ENCODE measurements around the gene FBXW4. TPM values are rescaled to one million over a fixed set of nuclear protein-coding genes. Genes with fewer than 3 reads are reported as not detected.
A peak's percentile ranks its signal among the peaks of the same experiment; 100 is the strongest.

The FBXW4 gene
- total RNA-seq, 1 donor = 35.2 TPM

GRCh38 chr10:101565370-101565900 is 129.5 kb downstream of the FBXW4 start:
- no peak for DNase-seq (ENCODE audit: low read depth)
- TF ChIP-seq, protein P1, sequence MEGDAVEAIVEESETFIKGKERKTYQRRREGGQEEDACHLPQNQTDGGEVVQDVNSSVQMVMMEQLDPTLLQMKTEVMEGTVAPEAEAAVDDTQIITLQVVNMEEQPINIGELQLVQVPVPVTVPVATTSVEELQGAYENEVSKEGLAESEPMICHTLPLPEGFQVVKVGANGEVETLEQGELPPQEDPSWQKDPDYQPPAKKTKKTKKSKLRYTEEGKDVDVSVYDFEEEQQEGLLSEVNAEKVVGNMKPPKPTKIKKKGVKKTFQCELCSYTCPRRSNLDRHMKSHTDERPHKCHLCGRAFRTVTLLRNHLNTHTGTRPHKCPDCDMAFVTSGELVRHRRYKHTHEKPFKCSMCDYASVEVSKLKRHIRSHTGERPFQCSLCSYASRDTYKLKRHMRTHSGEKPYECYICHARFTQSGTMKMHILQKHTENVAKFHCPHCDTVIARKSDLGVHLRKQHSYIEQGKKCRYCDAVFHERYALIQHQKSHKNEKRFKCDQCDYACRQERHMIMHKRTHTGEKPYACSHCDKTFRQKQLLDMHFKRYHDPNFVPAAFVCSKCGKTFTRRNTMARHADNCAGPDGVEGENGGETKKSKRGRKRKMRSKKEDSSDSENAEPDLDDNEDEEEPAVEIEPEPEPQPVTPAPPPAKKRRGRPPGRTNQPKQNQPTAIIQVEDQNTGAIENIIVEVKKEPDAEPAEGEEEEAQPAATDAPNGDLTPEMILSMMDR (IDR thresholded peaks at IDR 0.05; ENCODE audit: insufficient read depth, low read length) = no peak
- no peak overlapping the region for H3K4me3 ChIP-seq (ENCODE audit: low read depth, low read length)

- DNase-seq (ENCODE audit: low read depth) = no peak
- TF ChIP-seq, protein P1 (IDR thresholded peaks at IDR 0.05; ENCODE audit: insufficient read depth, low read length) = no peak
Measured at GRCh38 chr10:101564490-101564991, 130.4 kb downstream of the FBXW4 start.

DNA sequence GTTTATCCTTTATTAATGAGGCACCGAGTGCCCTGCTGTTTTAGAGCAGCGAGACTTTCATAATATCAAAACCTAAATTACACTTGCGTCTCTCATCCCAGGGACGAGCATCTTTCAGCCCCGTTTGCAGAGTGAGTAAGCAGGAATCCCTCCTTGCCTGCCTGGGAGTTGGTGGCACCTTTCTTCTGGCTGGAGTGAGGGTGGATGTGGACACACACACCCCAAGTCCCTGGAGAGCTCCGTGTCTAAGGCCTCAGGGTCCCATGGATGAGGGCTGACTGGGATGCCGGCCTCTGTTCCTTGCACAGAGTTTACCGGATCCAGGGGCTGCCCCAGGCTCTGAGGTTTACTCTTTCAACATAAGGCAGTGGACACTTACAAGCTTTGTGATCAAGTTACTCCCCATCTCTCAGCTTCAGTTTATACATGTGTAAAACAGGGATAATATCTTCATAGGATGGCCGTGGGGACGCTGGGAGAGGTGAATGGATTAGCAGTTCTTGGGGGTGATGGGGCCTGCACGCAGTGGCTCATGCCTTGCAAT is 131.4 kb downstream of the FBXW4 start:
- no peak for DNase-seq (ENCODE audit: low read depth)
- TF ChIP-seq, protein P1 (IDR thresholded peaks at IDR 0.05; ENCODE audit: insufficient read depth, low read length) = no peak
- no peak overlapping the region for H3K4me3 ChIP-seq (ENCODE audit: low read depth, low read length)

More at GRCh38 chr10:101564490-101564991, 130.4 kb downstream of the FBXW4 start:
- H3K4me3 ChIP-seq (ENCODE audit: low read depth, low read length) = no peak overlapping the region

GRCh38 chr10:101563007-101563406 is 132.0 kb downstream of the FBXW4 start:
- DNase-seq (ENCODE audit: low read depth) = no peak
- TF ChIP-seq, protein P1 (IDR thresholded peaks at IDR 0.05; ENCODE audit: insufficient read depth, low read length) = no peak
- H3K4me3 ChIP-seq (ENCODE audit: low read depth, low read length) = no peak overlapping the region

- TF ChIP-seq, protein P1 (IDR thresholded peaks at IDR 0.05; ENCODE audit: insufficient read depth, low read length) = no peak
- H3K4me3 ChIP-seq (ENCODE audit: low read depth, low read length) = no peak overlapping the region
- no peak for DNase-seq (ENCODE audit: low read depth)
Measured at GRCh38 chr10:101562231-101562630, 132.7 kb downstream of the FBXW4 start.

DNA sequence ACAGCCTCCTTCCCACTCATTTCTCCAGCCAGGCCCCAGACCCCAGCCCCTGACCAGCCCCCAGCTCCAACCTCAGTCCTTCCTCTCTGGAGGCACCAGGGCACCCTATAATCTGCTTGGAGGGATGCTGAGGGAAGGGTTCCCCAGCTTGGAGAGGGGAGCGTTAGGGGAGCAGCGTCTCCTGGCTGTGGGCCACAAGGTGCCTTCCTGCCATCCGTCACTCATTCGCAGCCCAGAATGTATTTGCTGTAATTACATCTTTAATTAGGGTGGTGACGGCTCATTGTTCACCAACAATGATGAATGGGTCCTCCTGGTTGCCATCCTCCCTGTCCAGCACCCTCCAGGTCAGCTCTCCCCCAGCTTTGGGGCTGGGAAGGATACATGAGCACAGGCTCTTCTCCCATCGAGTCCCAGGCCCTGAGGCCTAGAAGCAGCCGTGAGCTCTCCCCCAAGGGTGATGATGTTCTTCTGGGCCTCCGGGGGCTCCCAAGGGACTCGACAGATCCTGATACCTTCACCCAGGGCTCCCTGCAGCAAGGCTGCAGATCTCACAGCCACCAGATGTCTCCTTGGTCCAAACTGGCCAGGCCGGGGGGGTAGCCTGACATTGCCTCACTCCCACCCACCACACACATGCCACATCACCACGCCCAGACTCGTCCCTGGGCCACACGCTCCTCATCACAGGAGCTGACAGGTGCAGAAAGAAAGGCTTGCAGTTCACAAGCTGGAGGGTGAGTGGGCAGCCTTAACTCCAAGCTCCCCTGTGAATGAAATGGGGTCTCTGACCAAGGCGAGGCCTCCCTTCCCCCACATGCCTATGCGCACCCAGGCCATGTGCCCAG is 133.7 kb downstream of the FBXW4 start:
- TF ChIP-seq, protein P1 (IDR thresholded peaks at IDR 0.05; ENCODE audit: insufficient read depth, low read length) = no peak
- H3K4me3 ChIP-seq (ENCODE audit: low read depth, low read length) = no peak overlapping the region
- no peak for DNase-seq (ENCODE audit: low read depth)

Small RNA genes within 50 kb of the gene (small RNA-seq; reads per million reads assigned to genes)
- gene MIR3158-1 (3.9 reads per million, percentile 85 among the genes with 10 or more reads in this experiment), gene RNU6-1165P (not detected)

Other genes with a start within 250 kb of the FBXW4 start
- 11.1 and 16.8 TPM in 2 replicates for gene POLL, start 106.9 kb downstream of the FBXW4 start, total RNA-seq (ENCODE audit: low replicate concordance)
- gene DPCD, start 106.8 kb downstream of the FBXW4 start, total RNA-seq (ENCODE audit: low replicate concordance) = 46.3 and 76.9 TPM in 2 replicates
- gene FGF8, start 80.9 kb upstream of the FBXW4 start, total RNA-seq (ENCODE audit: low replicate concordance) = not detected in 2 replicates
- gene NPM3, start 88.3 kb upstream of the FBXW4 start, total RNA-seq (ENCODE audit: low replicate concordance) = 54.4 and 70.9 TPM in 2 replicates
- 93.7 and 165 TPM in 2 replicates for gene OGA, start 123.3 kb upstream of the FBXW4 start, total RNA-seq (ENCODE audit: low replicate concordance)
- gene KCNIP2, start 148.6 kb upstream of the FBXW4 start, total RNA-seq (ENCODE audit: low replicate concordance) = 0.82 and 1.2 TPM in 2 replicates